Measurements from ENCODE around the gene CAMTA1. TPM values are rescaled to one million over a fixed set of nuclear protein-coding genes. Genes with fewer than 3 reads are reported as not detected.
A peak's percentile ranks its signal among the peaks of the same experiment; 100 is the strongest.

The CAMTA1 gene
- total and polyA plus RNA-seq, 9 of the 15 experiments (the other 6 are each of a cell fraction or from before 2014, with no cell fraction given): 43.9 to 161 (median 65.9) TPM

DNA sequence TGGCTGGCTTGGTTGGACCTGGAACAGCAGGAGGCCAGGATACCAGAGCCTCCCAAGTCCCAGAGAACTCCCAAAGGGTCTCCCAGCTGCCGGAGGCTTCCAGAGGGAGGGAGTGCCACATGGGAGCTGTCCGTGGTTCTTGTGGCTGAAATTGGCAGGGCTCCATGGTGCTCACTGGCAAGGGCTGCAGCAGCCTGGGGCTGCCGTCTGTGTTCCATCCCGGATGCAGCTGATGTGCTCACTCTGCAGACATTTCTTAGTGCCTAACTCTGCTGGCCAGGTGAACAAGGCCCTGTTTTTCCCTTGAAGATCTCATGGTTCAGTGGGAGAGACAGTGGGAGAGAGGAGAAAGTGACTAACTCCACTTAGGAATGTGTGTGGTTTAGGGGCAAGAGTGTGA, 261.1 kb downstream of the CAMTA1 start (continued):
- TF ChIP-seq ZNF318 (IDR thresholded peaks at IDR 0.05; ENCODE audit: borderline replicate concordance in 1 of 2, low read depth in 1 of 2): no peak
- no peak for TF ChIP-seq TCF7L2 (IDR thresholded peaks at IDR 0.05; ENCODE audit: low read depth, low read length)
- peak; percentile 88 for TF ChIP-seq REST (IDR thresholded peaks at IDR 0.05; ENCODE audit: borderline replicate concordance)
- TF ChIP-seq REST (CRISPR knock-in tag; IDR thresholded peaks at IDR 0.05; ENCODE audit: low read depth): no peak
- TF ChIP-seq TCF7 (IDR thresholded peaks at IDR 0.05; ENCODE audit: borderline replicate concordance): no peak
- no peak for TF ChIP-seq ZFP1 (CRISPR knock-in tag; IDR thresholded peaks at IDR 0.05)
